IMR-90 (cell line): ENCODE data around the gene INPP5A. TPM values are rescaled to one million over a fixed set of nuclear protein-coding genes. Genes with fewer than 3 reads are reported as not detected.

Source experiments
- ATAC-seq: fragments of 200-7000 bp; cut with Tn5 transposase; 2 replicates; pipeline ENCODE4 v1.9.1; 2020; ENCODE audit warnings: low read depth, mild to moderate bottlenecking, moderate library complexity
- BruUV-seq: library from RNA; stranded (reverse); fragments of 400-500 nt; replicated peaks from 2 replicates; lab custom pipeline; 2021; lab: Mats Ljungman, UMichigan
- CTCF ChIA-PET: fragments of 300-600 bp; formaldehyde crosslinking; extraction: SDS; loops from one replicate; lab custom pipeline; 2021; ENCODE audit warnings: antibody characterized with exemption; lab: Yijun Ruan, JAX
- POLR2A ChIA-PET: fragments of 300-600 bp; sonication (Branson Sonifier 250); formaldehyde crosslinking; loops from one replicate; lab custom pipeline; 2022; ENCODE audit warnings: antibody characterized with exemption; ENCODE audit not compliant: unreplicated experiment; lab: Charles Lee
- DNase-seq: peaks from one replicate; pipeline ENCODE4 v3.0.0; 2013
- H2AFZ ChIP-seq: replicated peaks from 2 replicates; pipeline ENCODE3; 2013; ENCODE audit warnings: low read length, mild to moderate bottlenecking; ENCODE audit not compliant: poor library complexity
- H2AK5ac ChIP-seq: 2 replicates; pipeline ENCODE4 v1.6.1; 2013; ENCODE audit warnings: low read depth, low read length, inconsistent platforms
- H2AK9ac ChIP-seq: replicated peaks from 2 replicates; pipeline ENCODE3; 2013; ENCODE audit warnings: mild to moderate bottlenecking, low read depth, low read length, moderate library complexity; ENCODE audit not compliant: poor library complexity
- H2BK120ac ChIP-seq: 2 replicates; pipeline ENCODE4 v1.6.1; 2013; ENCODE audit warnings: low read depth, low read length, inconsistent platforms
- H2BK15ac ChIP-seq: 3 replicates; pipeline ENCODE4 v1.6.1; 2013; ENCODE audit warnings: low read depth, low read length, inconsistent platforms
- H2BK20ac ChIP-seq: 2 replicates; pipeline ENCODE4 v1.6.1; 2013; ENCODE audit warnings: low read depth, mild to moderate bottlenecking, inconsistent platforms, low read length, moderate library complexity
- H2BK5ac ChIP-seq: 2 replicates; pipeline ENCODE4 v1.6.1; 2013; ENCODE audit warnings: mild to moderate bottlenecking, low read depth, low read length, inconsistent platforms; ENCODE audit not compliant: poor library complexity, severe bottlenecking
- H3K14ac ChIP-seq: replicated peaks from 2 replicates; pipeline ENCODE4 v1.6.1; 2013; ENCODE audit warnings: low read depth, low read length, inconsistent platforms
- H3K18ac ChIP-seq: 2 replicates; pipeline ENCODE4 v1.6.1; 2013; ENCODE audit warnings: low read depth, low read length, control low read depth
- H3K23ac ChIP-seq: 2 replicates; pipeline ENCODE4 v1.6.1; 2013; ENCODE audit warnings: low read depth, low read length, inconsistent platforms
- H3K27ac ChIP-seq: 2 replicates; pipeline ENCODE4 v1.5.1; 2013; ENCODE audit warnings: mild to moderate bottlenecking, control low read depth, low read length; ENCODE audit not compliant: insufficient read depth
- H3K27me3 ChIP-seq: 2 replicates; pipeline ENCODE4 v1.6.1; 2013; ENCODE audit warnings: low read length; ENCODE audit not compliant: control insufficient read depth, insufficient read depth
- H3K36me3 ChIP-seq: 2 replicates; pipeline ENCODE4 v1.6.1; 2013; ENCODE audit warnings: low read length, mixed read lengths; ENCODE audit not compliant: control insufficient read depth, insufficient read depth
- H3K4ac ChIP-seq: 2 replicates; pipeline ENCODE4 v1.6.1; 2013; ENCODE audit warnings: low read depth, low read length, inconsistent platforms
- H3K4me1 ChIP-seq: 2 replicates; pipeline ENCODE4 v1.6.1; 2013; ENCODE audit warnings: low read length, mixed read lengths; ENCODE audit not compliant: control insufficient read depth, insufficient read depth
- H3K4me2 ChIP-seq: 2 replicates; pipeline ENCODE4 v1.6.1; 2013; ENCODE audit warnings: low read depth, mild to moderate bottlenecking, control low read depth, low read length, moderate library complexity
- H3K4me3 ChIP-seq: 2 replicates; pipeline ENCODE4 v1.5.1; 2013; ENCODE audit warnings: low read depth, mild to moderate bottlenecking, control low read depth, low read length, moderate library complexity; ENCODE audit not compliant: insufficient read depth
- H3K56ac ChIP-seq: 2 replicates; pipeline ENCODE4 v1.6.1; 2013; ENCODE audit warnings: low read length, inconsistent platforms; ENCODE audit not compliant: insufficient read depth; ENCODE audit errors: extremely low read depth
- H3K79me1 ChIP-seq, 2 experiments: 2 replicates each; pipeline ENCODE4 v1.6.1; 2013; ENCODE audit warnings: low read length in 2 of 2, inconsistent platforms in 1 of 2, low read depth in 1 of 2
- H3K9ac ChIP-seq: 2 replicates; pipeline ENCODE4 v1.6.1; 2013; ENCODE audit warnings: low read depth, low read length, control low read depth
- H3K9me1 ChIP-seq: 2 replicates; pipeline ENCODE4 v1.6.1; 2013; ENCODE audit warnings: low read length, inconsistent platforms; ENCODE audit not compliant: insufficient read depth
- H3K9me3 ChIP-seq: 2 replicates; pipeline ENCODE4 v1.6.1; 2013; ENCODE audit warnings: low read length; ENCODE audit not compliant: control insufficient read depth, insufficient read depth
- H4K20me1 ChIP-seq: 2 replicates; pipeline ENCODE4 v1.6.1; 2013; ENCODE audit warnings: low read length, inconsistent platforms; ENCODE audit not compliant: insufficient read depth
- H4K5ac ChIP-seq: 2 replicates; pipeline ENCODE4 v1.6.1; 2013; ENCODE audit warnings: mild to moderate bottlenecking, low read depth, low read length, control low read depth
- H4K8ac ChIP-seq, 2 experiments: 2 replicates each; pipeline ENCODE4 v1.6.1; 2013; ENCODE audit warnings: low read depth in 2 of 2, low read length in 2 of 2, control low read depth in 1 of 2, inconsistent platforms in 1 of 2
- H4K91ac ChIP-seq: 2 replicates; pipeline ENCODE4 v1.6.1; 2013; ENCODE audit warnings: low read depth, low read length, inconsistent platforms; ENCODE audit not compliant: insufficient read depth
- ELK1 ChIP-seq: fragments of 150-350 bp; IDR thresholded peaks from 2 replicates; pipeline ENCODE4 v1.6.1; 2016; ENCODE audit warnings: low read depth, mild to moderate bottlenecking, low read length, moderate library complexity, borderline replicate concordance
- MAZ ChIP-seq: IDR thresholded peaks from 2 replicates; pipeline ENCODE4 v1.6.1; 2012; ENCODE audit warnings: low read depth, mild to moderate bottlenecking, low read length, improper control_type of control experiment, moderate library complexity, borderline replicate concordance
- RCOR1 ChIP-seq: IDR thresholded peaks from 2 replicates; pipeline ENCODE4 v1.6.1; 2012; ENCODE audit warnings: mild to moderate bottlenecking, low read length, improper control_type of control experiment; ENCODE audit not compliant: insufficient replicate concordance
- SMC3 ChIP-seq: fragments of 150-350 bp; IDR thresholded peaks from 2 replicates; pipeline ENCODE4 v1.6.1; 2016; ENCODE audit warnings: low read depth, mild to moderate bottlenecking, antibody characterized with exemption, low read length, moderate library complexity
- USF2 ChIP-seq: fragments of 150-350 bp; IDR thresholded peaks from 2 replicates; pipeline ENCODE4 v1.6.1; 2017; ENCODE audit warnings: mild to moderate bottlenecking, antibody characterized with exemption, low read length, low read depth
- WGBS, 2 experiments: methylation state at CpG; one replicate each; pipeline versions ENCODE4 v1.1.5 to v1.1.7; 2013; ENCODE audit warnings: missing lambda C conversion rate in 2 of 2; ENCODE audit not compliant: insufficient read length in 1 of 2; ENCODE audit errors: extremely low coverage in 2 of 2; 5-methylcytosine and 5-hydroxymethylcytosine counted together
- dilution Hi-C: fragments of 300-500 bp; cut with HindIII; formaldehyde crosslinking; loops from one replicate; pipeline ENCODE4 v1.14.3; 2018; ENCODE audit warnings: low sequenced_read_pairs; ENCODE audit not compliant: unreplicated experiment
- in situ Hi-C: fragments of 300-500 bp; cut with MboI; formaldehyde crosslinking; loops from 3 replicates; pipeline ENCODE4 v1.14.3; 2019; ENCODE audit warnings: low sequenced_read_pairs, inconsistent platforms, mixed read lengths
- intact Hi-C: fragments of 100-400 bp; cut with micrococcal nuclease; formaldehyde crosslinking; loops from 2 replicates; pipeline ENCODE4 v1.10.0; 2022
- polyA plus RNA-seq, 3 experiments: library from polyadenylated mRNA; depleted of rRNA; stranded (reverse); fragments of >200 nt; gene quantifications; 2 replicates each; pipeline ENCODE4 v1.2.3, GENCODE V29; 2012; ENCODE audit warnings: low replicate concordance in 1 of 3
- total RNA-seq: library from RNA; depleted of rRNA; stranded (reverse); fragments of >200 nt; gene quantifications from 2 replicates; pipeline ENCODE4 v1.2.3, GENCODE V29; 2012

INPP5A gene
- total and polyA plus RNA-seq, 2 of the 4 experiments (the other 2 are of a cell fraction): 21.4 to 36.7 TPM

- Histone ChIP-seq H3K79me1 (peaks cover 4 to 17% of the 10 kb centered on the region in 2 experiments), H2BK5ac (no peak overlapping the region), H2BK120ac (no peak overlapping the region), H3K9me1 (no peaks in the 10 kb centered on the region), H3K4me1 (peaks cover 4% of the 10 kb centered on the region), H3K9ac (no peak overlapping the region), H2AK5ac (no peak overlapping the region), H3K14ac (no peak overlapping the region), H4K20me1 (no peaks in the 10 kb centered on the region), H4K5ac (no peak overlapping the region), H3K36me3 (peaks cover 7% of the 10 kb centered on the region; the same call in 1 of the 2 replicates), H4K8ac (no peak overlapping the region), H2BK15ac (no peak overlapping the region), H2AK9ac (no peak overlapping the region), H3K23ac (no peak overlapping the region), H3K18ac (no peak overlapping the region), H2BK20ac (no peak overlapping the region), H3K4me2 (no peak overlapping the region), H3K4me3 (no peak overlapping the region), H3K56ac (no peak overlapping the region), H3K27ac (no peak overlapping the region), H3K27me3 (no peaks in the 10 kb centered on the region), H2AFZ (no peak overlapping the region), H4K91ac (no peak overlapping the region), H3K4ac (no peak overlapping the region), H3K9me3 (peaks cover 13% of the 10 kb centered on the region; the same call in 1 of the 2 replicates)
- ChIA-PET CTCF (no interaction called here), POLR2A (no interaction called here)
- 100% methylated on average over 1 of the region's 1 CpG; no CpG with 5 or more reads in 1 of the 2 experiments for WGBS, 2 experiments
- dilution Hi-C loops: no loop called here
- intact Hi-C loops: no loop called here
- TF ChIP-seq SMC3: no peak
- no peak for TF ChIP-seq MAZ
- TF ChIP-seq ELK1: no peak
- no peak for TF ChIP-seq USF2
- TF ChIP-seq RCOR1: no peak
- ATAC-seq: no peak
- in situ Hi-C loops: no loop called here
- DNase-seq: no peak
- BruUV-seq: no TSS peak
Observed at GRCh38 chr10:132705943-132706342, 168.4 kb downstream of the INPP5A start.
